NCI-H2107 treated with DMSO at 0.1 percent for 48 hours (cell line): ENCODE measurements around the gene TIAL1.
"Not testable (repeated sequence)": the region's sequence is repeated elsewhere in the genome, so short reads cannot be mapped to it uniquely, and the experiment has no call there.

ENCODE experiments used
- DNase-seq: peaks from one replicate; lab custom pipeline; 2025; ENCODE audit not compliant: unreplicated experiment; lab: John Stamatoyannopoulos, UW

Gene TIAL1

DNA sequence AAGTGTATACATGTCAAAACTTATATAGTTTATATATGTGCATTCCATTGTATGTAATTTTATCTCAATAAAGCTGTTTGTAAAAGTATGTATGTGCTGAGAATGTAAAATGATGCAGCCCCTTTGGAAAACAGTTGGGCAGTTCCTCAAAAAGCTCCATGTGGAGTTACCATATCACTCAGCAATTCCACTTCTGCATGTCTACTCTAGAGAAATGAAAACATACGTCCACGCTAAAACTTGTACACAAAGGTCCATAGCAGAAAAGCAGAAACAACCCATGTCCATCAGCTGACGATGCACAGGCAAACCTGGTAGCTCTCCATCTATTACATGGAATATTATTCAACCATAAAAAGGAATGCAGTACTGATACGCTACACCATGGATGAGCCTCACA, 45.9 kb downstream of the TIAL1 start:
- no peak for DNase-seq

DNA sequence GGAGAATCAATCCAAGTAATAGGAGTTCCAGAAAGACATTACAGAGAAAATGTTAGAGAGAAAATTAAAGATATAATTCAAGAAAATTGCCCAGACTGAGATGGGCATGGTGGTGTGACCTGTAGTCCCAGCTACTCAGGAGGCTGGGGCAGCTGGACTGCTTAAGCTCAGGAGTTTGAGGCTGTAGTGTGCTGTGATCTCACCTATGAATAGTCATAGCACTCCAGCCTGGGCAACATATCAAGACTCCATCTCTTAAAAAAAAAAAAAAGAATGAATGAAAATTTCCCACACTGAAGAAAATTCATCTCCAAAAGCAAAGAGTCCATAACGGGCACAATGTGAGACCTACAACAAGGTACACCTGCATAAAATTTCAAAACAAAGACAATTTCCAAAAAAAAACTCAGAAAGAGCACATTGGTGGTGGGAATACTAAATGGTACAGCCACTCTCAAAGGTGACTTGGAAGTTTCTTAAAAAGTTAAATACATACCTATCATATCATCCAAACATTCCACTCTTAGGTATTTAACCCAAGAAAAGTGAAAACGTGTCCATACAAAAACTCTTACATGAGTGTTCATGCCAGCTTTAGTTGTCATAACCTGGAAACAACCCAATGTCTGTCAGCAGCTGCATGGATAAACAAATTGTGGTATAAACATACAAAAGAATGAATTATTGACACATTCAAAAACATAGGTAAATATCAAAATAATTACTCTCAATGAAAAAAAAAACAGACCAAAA, 47.3 kb downstream of the TIAL1 start:
- no peak for DNase-seq

DNA sequence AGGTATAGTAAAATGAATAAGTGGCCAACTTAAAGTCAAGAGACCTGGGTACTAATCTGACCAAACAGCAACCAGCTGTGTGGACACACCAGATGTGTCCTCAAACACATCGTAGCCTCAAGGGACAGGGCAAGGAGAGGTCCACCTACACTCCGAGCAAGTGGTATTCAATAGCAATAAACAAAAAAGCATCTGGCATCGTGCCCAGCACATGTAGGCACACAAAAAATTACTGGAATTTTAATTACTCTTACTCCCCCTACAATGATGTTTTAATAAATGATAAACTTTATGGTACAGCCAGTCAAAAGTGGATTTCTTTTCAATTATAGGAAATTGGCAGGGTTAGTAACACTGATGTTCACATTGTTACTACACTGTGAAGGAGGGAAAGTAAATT, 50.8 kb downstream of the TIAL1 start:
- DNase-seq, result no peak

DNA sequence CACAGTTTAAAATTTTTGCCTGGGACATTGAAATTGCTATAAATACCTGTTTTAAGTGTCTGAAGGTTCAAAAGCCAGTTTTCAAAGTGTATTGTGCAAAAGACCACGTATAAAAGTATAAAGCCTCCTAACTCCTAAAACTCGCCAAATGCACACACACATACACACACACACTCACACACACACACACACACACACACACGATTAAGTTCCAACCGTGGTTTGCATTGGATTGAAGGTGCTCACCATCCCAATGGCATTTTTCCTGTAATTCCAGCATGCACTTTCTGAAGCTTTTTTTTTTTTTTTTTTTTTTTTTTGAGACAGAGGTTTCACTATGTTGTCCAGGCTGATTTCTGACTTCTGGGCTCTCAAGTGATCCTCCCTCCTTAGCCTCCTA, 51.5 kb downstream of the TIAL1 start:
- DNase-seq, result no peak

DNA sequence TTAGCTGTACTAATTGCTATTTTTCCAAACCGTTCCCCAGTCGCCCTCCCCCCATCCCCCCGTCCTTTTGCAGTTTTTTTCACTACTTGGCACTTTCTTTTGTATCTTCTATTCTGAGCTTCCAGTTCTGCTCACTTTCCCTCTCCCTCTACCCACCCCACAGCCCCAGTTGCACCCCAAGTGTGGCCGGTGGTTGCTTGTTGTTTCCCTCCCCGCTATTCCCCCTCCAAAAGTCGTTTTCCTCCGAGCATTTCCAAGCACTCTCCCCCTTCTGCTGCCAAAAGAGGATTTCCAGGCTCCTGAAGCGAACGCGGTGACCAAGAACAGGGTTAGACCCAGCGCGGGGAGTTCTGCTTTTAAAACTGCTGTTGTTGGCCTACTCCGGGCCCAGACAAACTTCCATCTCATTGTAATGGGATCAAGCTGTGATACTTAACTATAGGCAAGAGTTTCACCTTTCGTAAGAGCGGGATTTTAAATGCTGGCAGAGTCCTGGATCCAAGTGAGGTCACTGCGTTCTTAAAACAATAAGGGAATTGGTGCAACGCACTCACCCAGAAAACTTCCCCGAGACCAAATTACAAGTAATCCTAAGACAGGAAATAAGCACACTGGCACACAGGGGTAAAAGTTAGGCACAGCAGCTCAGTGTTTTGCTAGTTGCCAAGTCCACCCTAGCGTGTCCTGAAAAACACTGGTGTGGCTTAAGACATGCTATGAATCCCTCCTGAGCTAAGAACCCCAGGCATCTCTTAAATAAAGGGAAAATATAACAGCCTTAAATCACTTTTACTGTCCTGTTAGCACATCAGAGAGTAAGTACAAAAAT, 52.7 kb downstream of the TIAL1 start:
- no peak for DNase-seq

DNA sequence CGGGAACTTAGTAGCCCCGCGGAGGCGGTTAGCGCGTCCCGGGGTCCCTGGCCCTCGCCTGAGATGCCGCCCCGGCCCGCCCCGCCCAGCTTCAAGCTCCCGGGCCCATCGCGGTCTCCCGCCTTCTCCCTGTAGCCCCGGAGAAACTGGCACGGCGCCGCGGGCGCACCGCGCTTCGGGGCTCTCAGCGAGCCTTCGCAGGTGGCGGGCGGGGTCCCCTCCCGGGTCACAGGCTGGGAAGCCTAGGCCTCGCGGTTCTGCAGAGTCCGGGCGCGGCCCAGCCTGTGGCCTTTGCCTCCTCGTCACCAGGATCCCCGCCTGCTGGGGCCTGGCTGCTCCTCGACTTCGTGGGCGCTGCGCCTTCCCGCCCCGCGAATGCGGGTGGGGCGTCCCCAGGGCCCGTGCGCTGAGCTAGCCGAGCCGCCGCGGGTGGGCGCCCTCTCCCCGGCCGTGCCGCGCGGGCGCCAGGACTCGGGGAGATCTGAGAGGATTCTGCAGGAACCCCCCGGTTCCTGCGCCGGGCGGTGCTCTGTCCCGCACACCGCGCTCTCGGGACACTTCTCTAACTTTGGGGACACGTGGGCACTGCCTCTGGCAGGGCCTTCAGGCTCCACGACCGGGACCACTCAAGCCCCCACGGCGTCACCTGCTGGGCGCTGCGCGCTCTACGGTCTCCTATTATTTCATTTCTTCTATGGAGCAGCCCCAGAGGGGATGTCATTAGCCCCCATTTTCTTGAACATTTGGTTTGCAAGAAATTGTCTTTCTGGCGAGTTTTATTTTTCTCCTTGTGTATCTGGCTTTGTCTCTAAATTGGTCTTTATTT, 53.6 kb downstream of the TIAL1 start:
- no peak for DNase-seq

DNA sequence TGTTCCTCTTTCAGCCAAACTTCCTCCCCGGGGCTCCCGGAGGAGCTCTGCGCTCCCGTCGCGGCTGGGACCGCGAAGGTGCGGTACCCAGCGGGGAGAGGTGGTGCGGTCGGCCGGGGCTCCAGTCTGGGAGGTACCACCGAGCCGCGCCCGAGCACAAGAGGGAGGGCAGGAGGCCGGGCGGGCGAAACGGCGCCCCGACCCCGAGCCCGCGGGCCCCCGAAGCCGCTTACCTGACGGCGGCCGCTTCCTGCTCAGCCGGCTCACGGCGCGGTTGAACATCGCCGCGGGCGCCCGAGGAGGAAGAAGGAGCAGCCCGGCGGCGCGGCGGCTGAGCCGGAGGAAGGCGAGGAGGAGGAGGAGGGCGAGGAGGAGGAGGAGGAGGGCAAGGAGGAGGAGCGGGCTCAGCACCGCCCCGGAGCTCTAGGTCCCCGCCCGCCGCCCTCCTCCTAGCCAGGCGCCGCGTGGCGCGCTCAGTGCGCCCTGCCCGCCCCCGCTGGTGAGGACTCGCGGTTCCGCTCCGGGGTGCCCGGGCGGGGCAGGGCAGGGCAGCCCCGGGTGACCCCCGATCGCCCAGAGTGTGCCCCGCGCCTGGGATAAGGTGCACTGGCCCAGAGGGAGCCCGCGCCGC, 54.3 kb downstream of the TIAL1 start, which contains the start of gene RGS10:
Gene RGS10 (minus strand): TSS at position 363 of the 631 bp plus-strand sequence. CDS start 81 bp downstream, at position 282.
- no peak for DNase-seq

DNA sequence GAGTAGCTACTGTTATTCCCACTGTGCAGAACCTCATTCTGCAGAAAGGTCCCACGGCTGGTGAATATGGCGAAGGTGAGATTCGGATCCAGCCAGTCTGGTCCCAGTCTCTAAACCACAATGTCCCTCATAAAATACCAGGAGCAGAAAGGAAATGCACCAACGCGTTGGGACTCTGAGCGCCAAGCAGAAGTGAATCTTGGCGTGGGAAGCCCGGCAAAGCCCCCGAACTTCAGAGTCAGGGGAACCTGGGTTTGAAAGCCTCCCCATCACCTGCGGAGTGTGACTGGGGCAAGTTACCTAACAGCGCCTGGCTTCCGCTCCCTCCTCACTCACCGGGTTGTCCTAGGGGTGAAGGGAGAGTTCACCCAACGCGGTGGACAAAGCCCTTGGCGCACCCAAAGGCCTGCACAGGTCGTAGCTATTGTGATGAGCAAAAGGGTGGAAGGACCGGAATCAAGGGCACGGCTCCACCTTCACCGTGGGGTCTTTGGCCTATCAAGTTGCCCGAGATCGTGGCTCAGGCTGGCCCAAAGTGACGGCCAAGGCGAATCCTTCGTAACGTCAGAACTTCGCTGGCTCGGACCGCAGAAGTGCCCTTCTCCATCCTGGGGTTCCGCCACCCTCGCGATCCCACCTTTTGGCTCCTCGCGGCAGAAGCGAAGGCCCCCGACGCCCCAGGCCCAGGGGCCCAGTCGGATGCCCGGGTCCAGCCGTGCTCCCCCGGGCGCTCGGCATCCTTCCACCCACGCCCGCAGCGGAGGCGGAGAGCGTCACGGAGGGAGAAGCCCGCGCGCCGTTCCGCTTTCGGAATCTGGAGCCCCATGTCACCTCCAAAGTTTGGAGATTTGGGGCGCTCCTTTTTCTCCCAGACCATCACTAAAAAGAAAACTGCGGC, 55.1 kb downstream of the TIAL1 start:
- DNase-seq, result no peak

DNA sequence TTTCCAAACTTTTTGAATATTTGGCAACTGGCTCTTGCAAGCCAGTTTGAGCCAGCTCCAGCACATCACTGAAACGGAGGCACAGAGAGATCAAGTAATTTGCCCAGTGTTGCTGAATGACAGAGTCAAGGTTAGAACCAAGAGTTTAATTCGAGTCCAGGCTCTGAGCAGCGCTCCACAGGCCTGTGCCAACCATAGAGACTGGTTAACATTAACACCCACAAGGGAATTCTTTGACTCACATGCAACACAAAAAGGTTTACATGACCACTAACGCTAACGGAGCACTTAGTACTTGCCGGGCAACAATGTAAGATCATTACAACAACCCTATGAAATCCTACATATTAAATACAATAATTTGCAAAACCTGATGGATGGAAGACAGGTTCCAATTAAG, 55.7 kb downstream of the TIAL1 start:
- no peak for DNase-seq

DNA sequence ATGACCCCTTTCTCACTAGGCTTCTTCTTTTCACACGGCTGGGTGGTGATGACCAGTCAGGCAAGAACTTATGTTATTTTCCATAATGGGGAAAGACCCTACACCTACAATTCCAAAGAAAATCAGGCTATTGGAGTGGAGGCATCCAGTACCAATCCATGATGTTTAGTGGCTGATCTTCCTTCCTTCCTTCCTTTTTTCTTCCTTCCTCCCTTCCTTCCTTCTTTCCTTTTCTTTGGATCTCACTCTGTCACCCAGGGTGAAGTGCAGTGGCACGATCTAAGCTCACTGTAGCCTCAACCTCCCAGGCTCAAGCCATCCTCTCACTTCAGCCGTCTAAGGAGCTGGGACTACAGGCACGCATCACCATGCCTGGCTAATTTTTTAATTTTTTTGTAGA, 56.7 kb downstream of the TIAL1 start:
- no peak for DNase-seq

DNA sequence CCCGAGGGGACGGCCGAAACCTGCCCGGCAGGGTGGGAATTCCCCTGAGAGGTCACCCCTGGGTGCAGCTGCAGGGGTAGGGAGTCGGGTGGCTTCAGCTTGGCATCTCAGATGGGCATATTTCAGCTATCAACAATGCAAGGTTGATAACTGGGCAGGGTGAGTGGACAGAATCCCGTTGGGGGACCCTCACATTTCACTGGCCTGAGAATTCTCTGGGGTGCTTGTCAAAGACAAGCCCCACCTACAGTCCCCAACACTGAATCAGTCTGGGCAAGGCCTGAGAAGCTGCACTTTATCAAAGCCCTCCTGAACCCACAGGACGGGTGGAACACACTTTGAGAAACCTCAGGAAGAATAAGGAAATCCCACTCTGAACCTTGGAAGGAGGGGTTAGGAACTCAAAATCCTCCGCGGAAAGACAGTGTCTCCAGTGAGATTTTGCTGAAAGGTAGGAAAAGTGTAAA, 57.4 kb downstream of the TIAL1 start:
- no peak for DNase-seq

DNA sequence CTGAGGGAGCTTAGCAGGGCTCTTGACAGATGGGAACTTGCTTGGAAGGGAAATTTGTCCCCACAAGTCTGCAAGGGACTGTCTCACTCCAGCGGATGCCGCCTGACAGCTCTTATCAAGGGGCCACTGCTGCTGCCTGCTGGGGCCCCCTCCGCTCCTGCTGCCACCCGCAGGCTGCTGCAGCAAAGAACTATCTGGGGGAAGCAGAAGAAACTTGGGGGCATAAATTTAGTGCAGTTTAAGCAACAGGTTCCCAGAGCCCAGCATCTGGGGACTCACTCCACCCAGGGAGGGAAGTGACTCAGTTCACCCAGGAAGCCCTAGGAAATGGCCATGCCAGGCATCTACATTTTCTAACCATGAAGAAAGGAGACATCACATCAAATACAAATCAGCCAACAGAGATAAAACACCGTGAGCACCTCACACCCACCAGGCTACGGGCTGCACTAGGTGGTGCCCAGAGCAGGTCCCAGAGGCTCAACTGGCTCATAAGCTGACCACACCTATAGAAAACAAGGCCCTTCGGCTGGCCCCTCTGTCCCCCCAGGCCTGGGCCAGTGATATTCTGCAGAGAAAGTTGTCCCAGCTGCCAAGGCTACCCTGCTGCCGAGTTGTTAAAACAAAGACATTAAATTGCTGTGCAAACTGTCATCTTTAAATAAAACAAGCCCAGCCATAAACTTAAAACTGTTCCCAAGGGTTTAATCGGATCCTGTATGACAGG, 58.0 kb downstream of the TIAL1 start:
- no peak for DNase-seq

DNA sequence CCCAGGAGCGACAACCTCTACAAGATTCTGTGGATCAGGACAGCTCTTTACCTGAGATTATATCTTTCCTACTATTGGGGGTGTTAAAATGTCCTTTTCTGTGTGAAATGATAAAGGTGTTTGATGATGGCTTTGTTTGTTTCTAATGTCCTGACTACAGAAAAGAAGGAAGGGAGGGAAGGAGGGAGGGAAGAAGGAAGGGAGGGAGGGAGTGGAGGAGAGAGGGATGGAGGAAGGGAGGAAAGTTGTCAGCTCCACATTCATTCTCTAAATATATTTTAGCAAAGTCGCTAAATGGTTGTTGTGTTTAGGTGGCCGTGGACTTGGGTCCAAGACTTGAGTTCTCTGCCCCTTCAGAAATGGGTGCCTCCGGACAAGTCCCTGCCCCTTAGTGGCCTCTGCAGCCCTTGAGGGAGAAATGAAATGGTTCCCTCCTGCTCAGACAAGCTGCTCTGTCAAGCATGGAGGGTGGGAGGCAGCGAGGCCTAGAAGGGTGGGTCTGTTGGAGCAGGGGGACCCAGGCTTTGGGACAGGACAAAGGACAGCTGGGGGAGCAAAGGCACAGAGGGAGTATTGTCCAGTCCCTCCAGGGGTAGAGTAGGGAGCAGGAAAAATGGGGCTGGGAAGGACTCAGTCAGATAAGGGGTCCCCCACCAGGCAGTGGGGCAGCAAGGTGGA, 58.7 kb downstream of the TIAL1 start:
- DNase-seq, result no peak

DNA sequence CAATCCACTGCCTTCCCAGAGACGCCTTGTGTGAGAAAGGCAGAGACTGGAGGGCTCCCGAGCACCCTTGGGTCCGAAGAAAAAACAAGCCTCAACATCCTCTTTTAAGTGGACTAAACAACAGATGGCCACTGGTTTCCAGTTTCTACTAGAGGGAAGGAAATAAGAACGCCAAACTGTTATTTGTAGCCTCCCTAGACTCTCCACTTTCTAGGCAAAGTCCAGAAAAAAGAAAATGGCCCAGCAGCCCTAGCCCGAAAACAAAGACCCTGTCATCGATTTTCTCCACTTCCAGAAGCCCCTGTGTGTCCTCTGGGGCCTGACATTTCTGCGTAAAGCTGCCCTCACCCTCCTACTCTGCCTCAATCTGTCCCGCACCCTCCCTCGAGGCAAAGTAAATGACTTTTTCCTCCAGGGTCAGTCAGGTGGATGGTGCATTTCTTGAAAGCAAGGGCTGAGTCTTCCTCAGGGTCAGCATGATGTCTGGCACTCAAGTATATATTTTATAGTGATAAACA, 60.2 kb downstream of the TIAL1 start:
- no peak for DNase-seq

DNA sequence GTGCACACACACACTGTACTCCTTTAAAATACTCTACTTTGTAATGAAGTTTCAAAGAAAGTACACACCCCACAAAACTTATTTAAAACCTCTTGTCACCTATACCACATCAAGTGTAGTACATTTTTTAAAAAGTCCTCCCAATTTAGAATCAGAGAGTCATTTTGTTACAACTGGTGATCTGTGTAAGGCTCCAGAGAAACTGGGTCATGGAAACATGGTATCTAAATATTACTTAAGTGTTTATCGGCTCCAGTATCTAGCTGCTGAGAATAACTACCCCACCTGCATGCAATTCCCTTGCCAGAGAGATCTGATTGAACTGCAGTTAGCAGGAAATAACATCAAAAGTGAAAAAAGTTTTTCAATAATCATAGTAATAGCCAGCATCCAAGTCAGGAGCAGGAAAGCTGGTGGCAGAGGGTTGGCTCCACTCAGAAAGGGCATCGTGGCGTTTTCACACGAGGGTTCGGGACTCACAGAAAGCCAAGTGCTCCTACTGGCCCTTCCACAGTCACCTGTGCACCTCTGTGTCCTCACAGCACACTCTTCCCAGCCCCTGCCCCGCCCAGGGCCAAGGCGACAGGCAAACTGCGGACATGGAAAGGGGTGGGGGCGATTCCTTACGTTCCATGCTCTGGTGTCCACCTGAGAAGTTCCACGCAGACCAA, 60.8 kb downstream of the TIAL1 start:
- DNase-seq, result no peak

DNA sequence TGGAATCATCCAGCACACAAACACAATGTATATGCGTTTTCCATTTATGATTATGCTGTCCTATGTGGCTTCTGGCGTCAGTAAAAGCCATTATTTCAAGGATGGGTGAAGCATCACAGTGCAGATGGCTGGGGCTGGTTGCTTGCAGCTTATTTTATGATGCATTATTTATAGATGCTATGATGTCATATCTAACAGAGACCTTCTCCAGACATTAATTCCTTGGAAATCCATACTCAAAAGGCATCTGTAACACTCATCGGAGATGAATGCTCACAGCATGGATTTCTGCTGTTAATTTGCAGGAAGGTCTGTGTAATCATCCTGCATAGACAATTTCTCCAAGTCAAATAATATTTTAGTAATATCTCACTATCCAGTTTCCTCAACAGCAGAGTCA, 61.5 kb downstream of the TIAL1 start:
- no peak for DNase-seq

DNA sequence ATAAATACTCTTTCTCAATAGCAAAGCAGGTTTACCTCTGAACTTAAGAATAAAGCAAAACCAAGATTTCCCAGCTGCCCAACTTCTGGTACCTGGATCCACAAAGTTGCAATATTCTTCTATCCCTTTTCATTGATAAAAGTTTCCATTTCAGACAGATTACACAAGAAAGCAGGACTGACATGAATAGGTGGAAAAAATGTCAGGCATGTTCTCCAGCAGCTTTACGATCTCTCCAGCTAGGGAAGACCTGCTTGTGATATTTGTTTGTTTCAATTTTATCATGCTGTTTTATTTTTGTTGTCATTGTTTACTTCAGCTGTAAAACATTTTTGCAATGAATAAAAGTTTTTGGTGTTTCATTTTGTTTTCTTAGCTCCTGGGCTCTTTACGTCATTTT, 63.3 kb downstream of the TIAL1 start:
- no peak for DNase-seq

DNA sequence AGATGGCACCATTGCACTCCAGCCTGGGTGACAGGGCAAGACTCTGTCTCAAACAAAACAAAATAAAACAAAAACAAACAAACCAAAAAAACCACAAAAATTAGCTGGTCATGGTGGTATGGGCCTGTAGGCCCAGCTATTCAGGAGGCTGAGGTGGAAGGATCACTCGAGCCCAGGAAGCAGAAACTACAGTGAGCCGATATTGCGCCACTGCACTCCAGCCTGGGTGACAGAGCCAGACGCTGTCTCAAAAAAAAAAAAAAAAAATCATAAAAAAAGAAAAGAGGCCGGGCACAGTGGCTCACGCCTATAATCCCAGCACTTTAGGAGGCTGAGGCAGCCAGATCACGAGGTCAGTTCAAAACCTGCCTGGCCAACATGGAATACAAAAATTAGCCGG, 64.0 kb downstream of the TIAL1 start:
- not testable (repeated sequence) for DNase-seq
